Measurements from ENCODE around the gene PDK3.

The PDK3 gene

GRCh38 chrX:24475480-24475879, 10.4 kb downstream of the PDK3 start:
- no peak overlapping the region for H3K4me3 ChIP-seq (ENCODE audit: control insufficient read depth, low read depth, low read length)
- TF ChIP-seq CTCF (conservative IDR thresholded peaks at IDR 0.05; ENCODE audit: control insufficient read depth, insufficient read depth, low read depth, low read length): no peak

GRCh38 chrX:24478509-24478908, 13.4 kb downstream of the PDK3 start:
- no peak overlapping the region for H3K4me3 ChIP-seq (ENCODE audit: control insufficient read depth, low read depth, low read length)
- TF ChIP-seq CTCF (conservative IDR thresholded peaks at IDR 0.05; ENCODE audit: control insufficient read depth, insufficient read depth, low read depth, low read length): no peak
- DNase-seq (ENCODE audit: low read depth): no peak

More at GRCh38 chrX:24475480-24475879, 10.4 kb downstream of the PDK3 start:
- no peak for DNase-seq (ENCODE audit: low read depth)

GRCh38 chrX:24479924-24480323, 14.8 kb downstream of the PDK3 start:
- H3K4me3 ChIP-seq (ENCODE audit: control insufficient read depth, low read depth, low read length): no peak overlapping the region
- peak; percentile 6 for DNase-seq (ENCODE audit: low read depth)
- no peak for TF ChIP-seq CTCF (conservative IDR thresholded peaks at IDR 0.05; ENCODE audit: control insufficient read depth, insufficient read depth, low read depth, low read length)

- no peak overlapping the region for H3K4me3 ChIP-seq (ENCODE audit: control insufficient read depth, low read depth, low read length)
- DNase-seq (ENCODE audit: low read depth): peak; percentile 9
- no peak for TF ChIP-seq CTCF (conservative IDR thresholded peaks at IDR 0.05; ENCODE audit: control insufficient read depth, insufficient read depth, low read depth, low read length)
Observed at GRCh38 chrX:24480400-24480865, 15.3 kb downstream of the PDK3 start.

- H3K4me3 ChIP-seq (ENCODE audit: control insufficient read depth, low read depth, low read length): no peak overlapping the region
- no peak for TF ChIP-seq CTCF (conservative IDR thresholded peaks at IDR 0.05; ENCODE audit: control insufficient read depth, insufficient read depth, low read depth, low read length)
- DNase-seq (ENCODE audit: low read depth): no peak
Observed at GRCh38 chrX:24482823-24483415, 17.8 kb downstream of the PDK3 start.

GRCh38 chrX:24483596-24483995, 18.5 kb downstream of the PDK3 start:
- no peak overlapping the region for H3K4me3 ChIP-seq (ENCODE audit: control insufficient read depth, low read depth, low read length)
- no peak for TF ChIP-seq CTCF (conservative IDR thresholded peaks at IDR 0.05; ENCODE audit: control insufficient read depth, insufficient read depth, low read depth, low read length)
- DNase-seq (ENCODE audit: low read depth): no peak

DNA sequence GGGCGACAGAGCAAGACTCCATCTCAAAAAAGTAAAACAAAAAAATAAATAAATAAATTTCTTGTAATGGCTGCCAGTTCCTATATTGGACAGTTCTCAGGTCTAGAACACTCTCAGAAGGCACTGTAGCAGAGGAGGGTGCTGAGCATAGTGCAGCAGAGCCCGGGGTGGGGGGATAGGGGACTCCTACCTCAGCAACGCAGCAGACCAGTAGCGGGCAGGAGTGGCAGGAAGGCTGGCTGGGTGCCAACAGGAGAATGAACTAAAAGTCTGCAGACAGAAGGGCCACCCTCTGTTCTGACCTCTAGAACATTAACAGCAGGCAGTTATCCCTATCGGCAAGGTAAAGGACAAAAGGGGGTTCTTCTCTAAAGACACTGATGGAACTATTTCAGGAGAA, 20.2 kb downstream of the PDK3 start:
- no peak overlapping the region for H3K4me3 ChIP-seq (ENCODE audit: control insufficient read depth, low read depth, low read length)
- no peak for DNase-seq (ENCODE audit: low read depth)
- TF ChIP-seq CTCF (conservative IDR thresholded peaks at IDR 0.05; ENCODE audit: control insufficient read depth, insufficient read depth, low read depth, low read length): no peak
